ENCODE data around the gene CPAMD8.
"Not testable (repeated sequence)": the region's sequence is repeated elsewhere in the genome, so short reads cannot be mapped to it uniquely, and the experiment has no call there.

CPAMD8 gene

GRCh38 chr19:16946951-16947940 is 79.4 kb downstream of the CPAMD8 start:
- DNase-seq (ENCODE audit: low read depth in 2 of 2): no peak

DNA sequence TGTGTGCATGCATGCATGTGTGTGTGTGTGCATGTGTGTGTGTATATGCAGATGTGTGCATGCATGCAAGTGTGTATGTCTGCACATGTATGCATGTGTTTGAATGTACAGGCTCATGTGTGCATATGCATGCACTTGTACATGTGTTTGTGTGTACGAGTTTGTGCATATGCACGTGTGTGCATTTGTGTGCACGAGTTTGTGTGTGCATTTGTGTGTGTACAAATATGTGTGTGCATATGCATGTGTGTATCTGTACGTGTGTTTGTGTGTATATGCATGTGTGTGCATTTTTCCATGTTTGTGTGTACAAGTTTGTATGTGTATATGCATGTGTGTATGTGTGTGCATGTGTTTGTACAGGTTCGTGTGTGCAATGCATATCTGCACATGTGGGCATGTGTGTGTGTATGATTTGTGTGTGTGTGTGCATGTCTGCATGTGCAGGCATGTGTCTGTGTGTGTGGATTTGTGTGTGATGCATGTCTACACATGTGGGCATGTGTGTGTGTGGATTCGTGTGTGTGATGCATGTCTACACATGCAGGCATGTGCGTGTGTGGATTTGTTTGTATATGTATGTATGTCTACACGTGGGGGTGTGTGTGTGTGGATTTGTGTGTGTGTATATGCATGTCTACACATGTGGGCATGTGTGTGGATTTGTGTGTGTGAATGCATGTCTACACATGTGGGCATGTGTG is 80.7 kb downstream of the CPAMD8 start:
- DNase-seq (ENCODE audit: low read depth in 2 of 2): no peak

GRCh38 chr19:16945364-16945714 is 81.3 kb downstream of the CPAMD8 start:
- DNase-seq (ENCODE audit: low read depth in 2 of 2): no peak

- no peak for DNase-seq (ENCODE audit: low read depth in 2 of 2)
Measured at GRCh38 chr19:16944626-16945363, 81.8 kb downstream of the CPAMD8 start.

GRCh38 chr19:16943942-16944625 is 82.5 kb downstream of the CPAMD8 start:
- DNase-seq (ENCODE audit: low read depth in 2 of 2): no peak

DNA sequence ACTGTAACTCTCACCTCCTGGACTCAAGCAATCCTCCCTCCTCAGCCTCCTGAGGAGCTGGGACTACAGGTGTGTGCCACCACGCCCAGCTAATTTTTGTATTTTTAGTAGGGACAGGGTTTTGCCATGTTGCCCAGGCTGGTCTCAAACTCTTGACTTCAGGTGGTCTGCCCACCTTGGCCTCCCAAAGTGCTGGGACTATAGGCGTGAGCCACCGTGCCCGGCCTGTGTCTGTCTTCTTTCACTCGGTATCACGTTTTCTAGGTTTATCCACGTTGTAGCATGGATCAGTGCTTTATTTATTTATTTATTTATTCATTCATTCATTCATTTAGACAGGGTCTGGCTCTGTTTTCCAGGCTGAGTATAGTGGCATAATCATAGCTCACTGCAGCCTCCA is 83.5 kb downstream of the CPAMD8 start:
- DNase-seq (ENCODE audit: low read depth in 2 of 2): not testable (repeated sequence)

DNA sequence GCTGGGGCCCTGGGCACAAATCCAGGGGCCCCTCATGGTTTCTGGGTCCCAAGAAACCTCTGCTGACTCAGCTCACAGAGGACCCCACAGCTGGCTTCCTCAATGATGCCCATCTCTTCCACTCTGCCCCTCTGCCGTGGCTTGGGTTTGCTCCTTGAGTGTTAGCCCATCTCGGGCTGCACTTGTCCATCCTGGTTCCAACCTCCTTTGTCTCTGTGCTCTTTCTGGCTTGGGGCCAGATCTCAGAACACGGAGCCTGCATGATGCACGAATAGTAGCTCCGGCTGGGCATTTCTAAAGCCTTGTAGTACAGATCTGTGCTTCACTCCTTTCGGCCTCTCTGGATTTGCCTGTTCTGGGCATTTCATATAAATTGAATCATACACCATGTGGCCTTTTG is 84.0 kb downstream of the CPAMD8 start:
- no peak for DNase-seq (ENCODE audit: low read depth in 2 of 2)

- DNase-seq (ENCODE audit: low read depth in 2 of 2): no peak
Measured at GRCh38 chr19:16940626-16941025, 86.0 kb downstream of the CPAMD8 start.

GRCh38 chr19:16940063-16940462 is 86.5 kb downstream of the CPAMD8 start:
- not testable (repeated sequence) for DNase-seq (ENCODE audit: low read depth in 2 of 2)

- no peak for DNase-seq (ENCODE audit: low read depth in 2 of 2)
Measured at GRCh38 chr19:16938211-16938610, 88.4 kb downstream of the CPAMD8 start.

- DNase-seq (ENCODE audit: low read depth in 2 of 2): not testable (repeated sequence)
Measured at GRCh38 chr19:16937796-16938195, 88.8 kb downstream of the CPAMD8 start.

DNA sequence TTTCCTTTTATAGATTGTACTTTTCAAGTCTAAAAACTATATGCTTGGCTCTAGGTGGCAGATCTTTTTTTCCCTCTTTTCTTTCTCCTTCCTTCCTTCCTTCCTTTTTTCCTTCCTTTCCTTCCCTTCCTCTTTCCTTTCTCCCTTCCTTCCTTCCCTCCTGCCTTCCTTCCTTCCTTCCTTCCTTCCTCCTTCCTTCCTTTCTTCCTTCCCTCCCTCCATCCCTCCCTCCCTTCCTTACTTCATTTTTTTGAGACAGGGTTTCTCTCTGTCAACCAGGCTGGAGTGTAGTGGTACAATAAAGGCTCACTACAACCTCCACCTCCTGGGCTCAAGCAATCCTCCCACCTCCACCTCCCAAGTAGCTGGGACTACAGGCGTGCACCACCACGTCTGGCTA is 89.7 kb downstream of the CPAMD8 start:
- DNase-seq (ENCODE audit: low read depth in 2 of 2): no peak

DNA sequence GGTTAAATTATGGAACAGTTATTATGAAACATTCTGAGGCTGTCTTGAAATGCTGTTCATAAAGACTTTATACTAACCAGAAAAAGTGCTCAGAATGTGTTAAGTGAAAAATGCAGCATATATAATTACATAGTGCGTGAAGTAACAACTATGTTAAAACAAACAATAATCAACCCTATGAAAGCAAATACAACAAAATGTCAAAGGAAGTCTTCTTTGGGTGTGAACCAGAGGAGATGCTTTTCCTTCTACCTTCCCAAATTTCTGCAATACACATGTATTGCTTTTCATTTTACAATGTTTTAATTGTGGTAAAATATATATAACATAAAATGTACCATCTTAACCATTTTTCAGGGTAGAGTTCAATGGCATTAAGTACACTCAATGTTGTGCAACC is 92.1 kb downstream of the CPAMD8 start:
- no peak for DNase-seq (ENCODE audit: low read depth in 2 of 2)

DNA sequence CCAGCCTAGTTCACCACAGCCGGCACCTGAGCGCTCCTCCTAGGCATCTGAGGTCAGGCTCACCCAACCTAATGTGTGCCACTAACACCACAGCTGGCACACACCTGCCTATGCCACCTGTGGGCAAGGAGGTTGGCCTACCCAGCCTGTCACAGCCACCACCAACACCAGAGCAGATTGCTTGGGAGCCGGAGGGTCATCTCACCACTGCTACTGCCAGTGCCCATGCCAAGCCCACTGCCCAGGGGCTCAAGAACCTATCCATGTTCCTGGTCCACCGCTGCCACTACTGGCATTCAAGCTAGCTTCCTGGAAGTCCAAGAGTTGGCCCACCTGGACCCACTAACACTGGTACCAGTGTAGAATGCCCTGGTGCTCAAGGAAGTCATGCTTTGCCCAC is 95.3 kb downstream of the CPAMD8 start:
- no peak for DNase-seq (ENCODE audit: low read depth in 2 of 2)

DNA sequence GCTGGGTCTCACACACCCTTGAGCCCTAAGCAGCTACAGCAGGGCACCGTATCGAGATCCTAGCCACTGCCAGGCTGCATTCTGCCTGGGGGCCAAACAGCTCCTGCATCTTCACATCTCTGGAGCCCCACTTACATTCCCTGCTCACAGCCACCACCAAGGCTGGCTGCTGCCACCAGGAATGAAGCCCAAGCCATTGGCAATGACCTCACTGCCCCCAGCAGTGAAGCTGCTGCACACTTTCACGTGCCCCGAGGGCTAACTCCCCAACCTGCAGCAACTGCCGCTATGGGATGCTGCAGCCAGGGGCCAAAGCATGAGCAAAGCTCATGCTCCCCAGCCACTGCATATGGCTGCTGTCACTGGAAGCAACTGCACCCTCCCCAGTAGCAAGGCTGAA is 95.9 kb downstream of the CPAMD8 start:
- no peak for DNase-seq (ENCODE audit: low read depth in 2 of 2)

DNA sequence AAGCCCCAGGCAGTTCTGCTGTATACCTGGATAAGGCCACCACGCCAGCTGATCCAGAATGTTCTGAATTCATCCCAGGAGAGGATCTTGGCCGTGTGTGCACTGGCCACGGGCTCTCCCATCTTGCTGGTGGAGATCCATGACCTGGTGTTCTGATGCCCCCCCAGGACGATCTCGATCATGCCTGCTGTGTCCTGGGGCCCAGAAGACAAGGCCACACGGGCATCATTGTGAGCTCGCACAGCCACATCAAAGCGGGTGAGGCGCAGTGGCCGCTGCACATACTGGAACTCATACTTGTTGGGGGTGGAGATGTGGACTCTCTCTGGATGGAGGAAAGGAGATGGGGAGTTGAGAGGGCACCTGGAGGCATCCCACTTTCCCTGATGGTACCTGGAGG is 97.7 kb downstream of the CPAMD8 start:
- DNase-seq (ENCODE audit: low read depth in 2 of 2): no peak

- DNase-seq (ENCODE audit: low read depth in 2 of 2): no peak
Measured at GRCh38 chr19:16928351-16928750, 98.3 kb downstream of the CPAMD8 start.

GRCh38 chr19:16927883-16928282 is 98.7 kb downstream of the CPAMD8 start:
- no peak for DNase-seq (ENCODE audit: low read depth in 2 of 2)

GRCh38 chr19:16922949-16923348 is 103.7 kb downstream of the CPAMD8 start:
- DNase-seq (ENCODE audit: low read depth in 2 of 2): no peak

DNA sequence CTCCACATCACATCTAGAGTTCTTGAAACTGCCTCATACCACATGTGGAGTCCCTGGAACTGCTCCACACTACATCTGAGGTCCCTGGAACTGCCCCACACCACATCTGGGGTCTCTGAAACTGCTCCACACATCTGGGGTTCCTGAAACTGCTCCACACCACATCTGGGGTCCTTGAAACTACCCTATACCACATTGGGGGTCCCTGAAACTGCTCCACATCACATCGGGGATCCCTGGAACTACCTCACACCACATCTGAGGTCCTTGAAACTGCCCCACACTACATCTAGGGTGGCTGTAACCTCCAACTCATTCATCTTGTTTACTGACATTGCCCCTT is 104.0 kb downstream of the CPAMD8 start:
- DNase-seq (ENCODE audit: low read depth in 2 of 2): no peak

DNA sequence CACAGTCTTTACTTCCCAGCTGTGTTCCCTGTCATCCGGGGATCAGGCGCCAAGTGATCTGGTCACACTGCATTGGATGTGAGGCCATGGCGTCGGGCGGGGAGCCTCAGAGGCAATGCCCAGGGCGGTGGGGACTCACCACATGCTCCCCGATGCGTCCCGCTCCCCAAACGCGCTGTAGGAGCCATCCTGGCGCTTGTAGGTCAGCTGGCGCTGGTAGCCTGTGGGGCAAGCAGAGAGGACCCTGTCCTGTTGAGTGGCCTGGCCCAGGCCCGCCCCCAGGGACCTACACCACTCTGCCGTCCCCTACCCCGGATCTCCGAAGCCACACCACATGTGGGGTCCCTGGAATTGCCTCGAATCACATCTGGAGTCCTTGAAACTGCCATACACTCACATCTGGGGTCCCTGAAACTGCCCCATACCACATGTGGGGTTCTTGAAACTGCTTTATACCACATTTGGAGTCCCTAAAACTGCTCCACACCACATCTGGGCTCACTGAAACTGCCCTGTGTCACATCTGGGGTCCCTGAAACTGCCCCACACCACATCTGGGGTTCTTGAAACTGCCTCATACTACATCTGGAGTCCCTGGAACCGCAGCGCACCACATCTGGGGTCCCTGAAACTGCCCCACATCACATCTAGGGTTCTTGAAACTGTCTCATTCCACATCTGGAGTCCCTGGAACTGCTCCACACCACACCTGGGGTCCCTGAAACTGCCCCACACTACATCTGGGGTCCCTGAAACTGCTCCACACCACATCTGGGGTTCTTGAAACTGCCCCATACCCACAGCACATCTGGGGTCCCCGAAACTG is 104.6 kb downstream of the CPAMD8 start:
- no peak for DNase-seq (ENCODE audit: low read depth in 2 of 2)
